Esophagus mucosa (tissue), 1 donor: ENCODE measurements around the gene RDH13. TPM values are rescaled to one million over a fixed set of nuclear protein-coding genes. Genes with fewer than 3 reads are reported as not detected.
"Not testable (repeated sequence)": the region's sequence is repeated elsewhere in the genome, so short reads cannot be mapped to it uniquely, and the experiment has no call there.

Experiments
- ATAC-seq: fragments of 200-7000 bp; cut with Tn5 transposase; one replicate; pipeline ENCODE4 v1.9.1; 2020
- total RNA-seq: library from RNA; stranded (reverse); gene quantifications from one replicate; pipeline ENCODE4 v1.2.4, GENCODE V29; 2023
- donor health status: DM: yes; HTN: yes; CAD: no.

Gene RDH13, protein sequence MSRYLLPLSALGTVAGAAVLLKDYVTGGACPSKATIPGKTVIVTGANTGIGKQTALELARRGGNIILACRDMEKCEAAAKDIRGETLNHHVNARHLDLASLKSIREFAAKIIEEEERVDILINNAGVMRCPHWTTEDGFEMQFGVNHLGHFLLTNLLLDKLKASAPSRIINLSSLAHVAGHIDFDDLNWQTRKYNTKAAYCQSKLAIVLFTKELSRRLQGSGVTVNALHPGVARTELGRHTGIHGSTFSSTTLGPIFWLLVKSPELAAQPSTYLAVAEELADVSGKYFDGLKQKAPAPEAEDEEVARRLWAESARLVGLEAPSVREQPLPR
- total RNA-seq, result 33.7 TPM

DNA sequence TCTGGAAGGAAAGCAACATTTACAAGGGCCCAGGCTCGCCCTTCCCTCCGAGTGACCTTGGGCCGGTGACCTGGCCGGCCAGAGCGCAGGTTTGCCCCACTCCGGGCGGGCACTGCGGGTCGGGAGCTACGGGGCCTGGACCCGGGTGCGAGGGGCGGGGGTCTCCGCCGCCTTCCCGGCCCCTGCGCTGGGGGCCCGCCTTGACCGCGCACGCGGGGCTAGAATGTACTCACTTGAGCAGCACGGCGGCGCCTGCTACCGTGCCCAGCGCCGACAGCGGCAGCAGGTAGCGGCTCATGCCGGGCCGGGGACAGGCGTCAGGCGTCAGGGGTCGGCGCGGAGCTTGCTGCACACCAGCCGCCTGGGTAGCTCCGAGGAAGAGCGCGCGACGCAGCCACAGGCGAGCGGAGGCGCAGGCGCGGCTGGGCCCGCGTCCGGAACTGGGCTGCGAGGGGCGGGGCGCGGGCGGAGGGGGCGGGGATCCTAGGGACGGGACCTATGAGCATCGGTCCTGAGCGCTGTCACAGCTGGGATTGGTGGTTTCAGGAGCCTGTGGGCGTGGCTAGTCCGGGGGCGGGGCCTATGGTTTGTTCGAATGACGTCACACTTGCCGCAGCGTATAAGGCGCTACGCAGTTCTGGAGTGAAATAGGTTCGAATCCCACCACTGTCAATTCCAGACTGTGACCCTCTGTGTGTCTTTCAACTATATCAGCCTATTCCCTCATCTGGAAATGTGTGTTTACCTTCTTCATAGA is at the start of gene RDH13:
RDH13 (minus strand) TSS at position 414 of the 757 bp plus-strand sequence; CDS start at position 298, 116 bp downstream.
- ATAC-seq, result peak; percentile 98

DNA sequence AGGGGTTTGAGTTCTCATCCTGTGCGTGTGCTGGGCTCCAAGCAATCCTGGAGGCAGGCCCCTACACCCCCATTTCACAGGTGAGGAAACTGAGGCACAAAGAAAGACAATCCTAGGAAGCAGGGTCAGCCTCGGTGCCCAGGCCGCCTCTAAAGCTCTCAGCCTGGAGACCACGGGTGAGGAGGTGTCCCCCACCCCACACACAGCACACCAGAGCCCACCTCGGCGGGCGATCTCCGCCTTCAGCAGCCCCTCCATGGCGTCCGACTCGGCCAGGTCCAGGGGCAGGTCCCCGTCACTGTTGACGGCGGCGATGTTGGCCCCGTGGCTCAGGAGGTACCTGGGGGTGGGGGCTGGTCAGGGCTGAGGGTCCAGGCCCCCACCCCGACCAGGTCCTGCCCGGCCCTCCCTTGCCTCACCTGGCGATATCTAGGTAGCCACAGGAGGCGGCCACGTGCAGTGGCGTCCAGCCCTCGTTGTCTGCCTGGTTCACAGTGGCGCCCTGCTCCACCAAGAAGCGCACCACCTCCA is 49.4 kb upstream of the RDH13 start:
- no peak for ATAC-seq

DNA sequence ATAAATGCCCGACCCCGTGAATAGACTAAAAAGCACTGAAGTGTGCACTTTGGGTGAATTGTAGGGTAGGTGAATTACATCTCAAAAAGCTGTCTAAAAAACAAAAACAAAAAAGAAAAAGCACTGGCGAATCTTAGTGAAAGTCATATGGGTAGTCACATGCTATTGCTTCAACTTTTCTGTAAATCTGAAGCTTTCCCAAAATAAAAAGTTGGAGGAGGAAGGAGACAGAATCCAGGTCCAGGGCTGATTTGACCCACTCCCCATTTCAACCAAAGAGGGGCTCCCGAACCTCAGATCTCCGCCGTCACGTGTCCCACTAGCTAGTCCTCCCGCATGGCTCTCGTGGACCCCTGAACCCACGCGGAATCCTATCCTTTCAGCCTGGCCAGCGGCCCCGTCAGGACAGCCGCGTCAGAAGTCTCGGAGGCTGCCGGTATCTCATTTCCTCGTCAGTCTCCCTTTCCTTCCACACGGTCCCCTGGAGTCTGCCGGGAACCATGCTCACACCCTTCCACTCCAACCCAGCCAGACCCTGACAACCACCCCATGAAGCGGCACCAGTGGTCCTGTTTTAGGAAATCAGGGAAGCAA is 48.4 kb upstream of the RDH13 start:
- ATAC-seq, result no peak

DNA sequence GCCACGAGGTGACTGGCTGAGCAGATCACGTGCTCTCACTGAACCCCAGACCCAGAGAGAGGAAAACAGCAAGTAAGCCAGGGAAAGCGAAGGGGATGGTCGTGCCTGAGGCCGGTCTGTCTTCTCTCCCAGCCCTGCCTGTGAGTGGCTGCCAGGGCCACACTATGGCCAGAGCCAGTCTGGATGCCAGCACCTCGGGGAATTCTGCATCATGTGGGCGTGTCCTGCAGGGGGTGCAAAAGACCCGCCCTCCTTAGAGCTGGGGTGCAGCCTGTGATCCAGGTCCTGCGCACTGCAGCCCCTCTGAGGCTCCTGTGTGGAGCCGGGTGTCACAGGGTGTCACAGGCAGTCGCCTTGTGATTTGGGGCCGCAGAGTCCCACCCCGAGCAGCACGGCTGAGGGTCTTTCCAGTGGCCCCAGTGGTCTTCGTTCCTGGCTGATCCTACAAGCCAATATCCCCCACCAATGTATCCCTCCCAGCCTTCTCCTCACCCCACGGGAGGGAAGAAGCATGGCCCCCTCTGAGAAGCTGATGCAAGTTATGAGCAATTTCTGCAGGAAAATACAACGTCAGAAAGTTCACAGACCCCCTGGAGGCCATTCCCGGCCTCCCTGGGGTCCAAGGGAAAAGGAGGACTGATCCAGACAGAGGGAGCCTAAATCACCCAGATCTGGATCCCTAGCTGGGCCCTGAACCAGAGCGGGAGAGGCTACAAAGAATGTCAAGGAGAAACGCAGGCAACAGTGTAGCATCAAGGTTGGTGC is 46.8 kb upstream of the RDH13 start:
- ATAC-seq, result no peak

DNA sequence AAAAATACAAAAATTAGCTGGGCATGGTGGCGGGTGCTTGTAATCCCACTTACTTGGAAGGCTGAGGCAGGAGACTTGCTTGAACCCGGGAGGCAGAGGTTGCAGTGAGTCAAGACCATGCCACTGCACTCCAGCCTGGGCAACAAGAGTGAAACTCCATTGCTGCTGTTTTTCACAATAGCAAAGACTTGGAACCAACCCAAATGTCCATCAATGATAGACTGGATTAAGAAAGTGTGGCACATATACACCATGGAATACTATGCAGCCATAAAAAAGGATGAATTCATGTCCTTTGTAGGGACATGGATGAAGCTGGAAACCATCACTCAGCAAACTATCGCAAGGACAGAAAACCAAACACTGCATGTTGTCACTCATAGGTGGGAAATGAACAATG is 44.3 kb upstream of the RDH13 start:
- not testable (repeated sequence) for ATAC-seq

DNA sequence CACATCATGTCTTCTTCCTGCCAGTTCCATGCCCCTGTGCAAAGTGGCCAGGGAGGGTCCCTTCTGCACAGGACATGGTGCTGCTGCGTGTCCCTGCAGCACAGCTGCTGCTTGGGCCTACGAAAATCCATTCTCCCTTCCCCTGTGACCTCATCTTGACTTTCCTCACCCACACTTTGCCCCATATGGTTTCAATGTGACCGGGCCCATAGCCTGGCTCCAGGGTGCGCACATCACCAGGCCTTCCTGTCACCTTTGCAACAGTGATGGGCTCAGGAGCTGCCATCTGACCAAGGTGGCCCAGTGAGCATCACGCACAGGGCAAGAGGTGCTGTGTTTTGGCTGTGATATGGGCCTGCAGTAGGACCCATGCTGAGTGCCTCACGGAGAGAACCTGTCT is 43.6 kb upstream of the RDH13 start:
- ATAC-seq, result peak; percentile 15

DNA sequence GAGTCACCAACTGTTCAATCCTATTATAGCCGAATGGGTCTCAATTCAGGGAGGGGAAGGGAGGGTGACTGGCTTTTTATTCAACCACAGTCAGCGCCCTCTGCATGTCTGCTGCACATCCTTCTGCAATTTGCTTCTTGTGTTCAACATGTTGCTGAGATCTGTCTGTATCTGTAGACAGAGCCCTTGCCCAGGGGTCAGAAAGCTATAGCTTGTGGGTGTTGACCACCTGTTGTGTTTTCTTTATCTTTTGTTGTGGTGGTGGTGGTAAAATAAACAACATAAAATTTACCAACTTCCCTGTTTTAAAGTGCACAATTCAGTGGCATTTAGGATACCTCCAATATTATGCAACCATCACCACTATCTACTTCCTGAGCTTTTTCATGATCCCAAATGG is 42.3 kb upstream of the RDH13 start:
- no peak for ATAC-seq

DNA sequence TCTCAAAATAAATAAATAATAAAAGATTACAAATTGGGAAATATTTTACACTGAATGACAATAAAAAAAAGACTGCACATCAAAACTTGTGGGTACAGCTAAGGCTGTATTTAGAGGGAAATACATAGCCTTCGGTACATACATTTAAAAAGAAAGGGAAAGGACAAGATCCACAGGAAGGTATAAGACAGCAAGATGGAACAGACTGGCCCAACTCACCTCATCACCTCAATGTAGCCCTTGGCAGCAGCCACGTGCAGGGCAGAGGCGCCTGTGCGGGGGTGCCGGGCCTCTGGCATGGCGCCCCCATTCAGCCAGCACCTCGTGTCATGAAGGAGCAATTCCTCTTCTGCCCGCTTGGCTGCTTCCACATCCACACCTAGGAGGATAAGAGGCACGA is 40.2 kb upstream of the RDH13 start:
- ATAC-seq, result no peak

DNA sequence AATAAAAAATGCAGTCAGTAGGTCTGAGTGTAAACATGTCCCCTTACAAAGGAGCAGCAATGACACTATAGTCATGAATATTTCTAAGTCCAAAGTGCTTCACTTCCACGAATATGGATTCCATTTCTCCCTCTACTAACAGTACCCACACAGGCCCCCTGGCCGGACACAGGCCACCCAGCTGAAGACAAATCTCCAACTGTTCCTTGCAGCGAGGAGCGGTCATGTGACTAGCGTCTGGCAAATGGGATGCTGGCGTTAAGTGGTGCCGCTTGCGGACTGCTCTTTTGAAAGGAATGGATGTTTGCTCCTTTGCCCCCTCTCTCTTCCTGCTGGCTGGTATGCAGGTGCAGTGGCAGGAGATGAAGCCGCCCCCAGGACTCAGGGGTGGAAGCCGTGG is 38.3 kb upstream of the RDH13 start:
- ATAC-seq, result no peak

DNA sequence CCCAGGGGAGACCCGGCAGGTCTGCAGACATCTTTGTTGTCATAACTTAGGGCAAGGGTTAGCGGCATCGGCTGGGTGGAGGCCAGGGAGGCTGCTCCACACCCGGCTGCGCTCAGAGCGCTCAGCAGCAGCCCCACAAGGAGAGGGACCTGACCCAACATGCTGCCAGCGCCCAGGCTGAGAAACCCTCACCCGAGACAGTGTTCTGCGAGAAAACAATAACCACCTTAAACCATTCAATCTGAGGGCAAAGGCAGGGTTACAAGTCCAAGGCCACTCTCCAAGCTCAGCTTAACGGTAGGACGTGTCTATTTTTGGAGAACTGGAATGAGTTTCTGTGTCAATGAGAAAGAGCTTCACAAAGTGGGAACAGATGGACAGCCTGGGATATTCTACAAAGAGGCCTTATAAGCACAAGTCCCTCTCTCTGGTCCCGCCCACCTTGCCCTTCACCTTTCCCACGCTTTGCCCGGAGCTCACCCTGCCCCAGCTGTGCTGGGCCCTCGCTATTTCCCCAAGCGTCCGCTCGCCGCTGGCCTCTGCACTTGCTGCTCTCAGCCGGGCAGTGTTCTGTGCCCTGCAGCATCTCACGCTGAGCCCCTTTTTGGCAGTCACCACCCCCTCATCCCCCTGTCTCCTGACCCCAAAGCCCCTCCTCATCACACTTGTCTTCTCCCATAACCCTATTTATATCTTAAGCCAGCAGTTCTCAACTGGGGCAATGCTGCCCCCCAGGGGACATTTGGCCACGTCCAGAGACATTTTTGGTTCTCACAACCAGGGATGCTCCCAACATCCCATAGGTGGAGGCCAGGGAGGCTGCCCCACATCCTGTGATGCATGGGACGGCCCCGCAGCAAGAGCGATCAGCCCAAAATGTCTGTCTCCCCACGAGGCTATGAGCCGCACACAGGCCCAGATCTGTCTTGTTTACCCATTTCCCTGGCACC is 36.9 kb upstream of the RDH13 start:
- ATAC-seq, result peak; percentile 2

DNA sequence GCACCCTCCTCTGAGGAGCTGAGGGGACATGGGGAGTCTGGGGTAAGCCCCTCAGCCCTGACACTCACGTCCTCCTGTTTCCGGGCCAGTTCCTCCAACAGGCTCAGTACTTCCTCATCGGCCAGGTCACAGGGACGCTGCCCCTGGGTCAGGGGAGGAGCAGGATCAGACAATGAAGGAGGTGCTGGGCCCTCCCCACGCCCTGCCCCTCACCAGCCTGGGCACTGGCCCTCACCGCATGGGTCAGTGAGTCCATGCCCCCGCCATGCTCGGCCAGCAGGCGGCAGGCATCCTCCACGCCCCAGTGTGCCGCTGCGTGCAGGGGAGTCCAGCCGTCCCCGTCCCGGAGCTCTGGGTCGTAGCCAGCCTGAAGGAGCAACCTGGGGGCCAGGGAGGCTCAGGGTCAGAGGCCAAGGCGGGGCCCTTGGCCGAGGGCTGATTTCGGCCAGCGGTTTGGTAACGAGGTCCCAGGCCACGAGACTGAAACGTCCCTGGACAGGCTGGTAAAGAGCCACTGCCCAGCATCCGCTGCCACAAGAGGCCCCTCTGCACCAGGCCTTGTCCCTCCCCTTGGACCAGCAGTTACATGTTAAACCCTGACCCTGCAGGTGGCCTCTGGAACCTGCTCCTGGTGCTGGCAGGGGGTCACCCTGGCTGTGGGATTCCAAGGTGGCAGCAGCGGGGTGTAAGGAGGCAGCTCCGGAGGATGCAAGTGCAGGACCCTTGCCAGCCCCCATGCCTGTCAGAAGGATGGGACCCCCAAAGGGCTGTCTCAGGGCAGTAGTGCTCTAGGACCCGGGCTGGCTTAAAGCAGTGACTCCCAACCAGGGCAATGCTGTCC is 36.0 kb upstream of the RDH13 start:
- ATAC-seq, result peak; percentile 12

DNA sequence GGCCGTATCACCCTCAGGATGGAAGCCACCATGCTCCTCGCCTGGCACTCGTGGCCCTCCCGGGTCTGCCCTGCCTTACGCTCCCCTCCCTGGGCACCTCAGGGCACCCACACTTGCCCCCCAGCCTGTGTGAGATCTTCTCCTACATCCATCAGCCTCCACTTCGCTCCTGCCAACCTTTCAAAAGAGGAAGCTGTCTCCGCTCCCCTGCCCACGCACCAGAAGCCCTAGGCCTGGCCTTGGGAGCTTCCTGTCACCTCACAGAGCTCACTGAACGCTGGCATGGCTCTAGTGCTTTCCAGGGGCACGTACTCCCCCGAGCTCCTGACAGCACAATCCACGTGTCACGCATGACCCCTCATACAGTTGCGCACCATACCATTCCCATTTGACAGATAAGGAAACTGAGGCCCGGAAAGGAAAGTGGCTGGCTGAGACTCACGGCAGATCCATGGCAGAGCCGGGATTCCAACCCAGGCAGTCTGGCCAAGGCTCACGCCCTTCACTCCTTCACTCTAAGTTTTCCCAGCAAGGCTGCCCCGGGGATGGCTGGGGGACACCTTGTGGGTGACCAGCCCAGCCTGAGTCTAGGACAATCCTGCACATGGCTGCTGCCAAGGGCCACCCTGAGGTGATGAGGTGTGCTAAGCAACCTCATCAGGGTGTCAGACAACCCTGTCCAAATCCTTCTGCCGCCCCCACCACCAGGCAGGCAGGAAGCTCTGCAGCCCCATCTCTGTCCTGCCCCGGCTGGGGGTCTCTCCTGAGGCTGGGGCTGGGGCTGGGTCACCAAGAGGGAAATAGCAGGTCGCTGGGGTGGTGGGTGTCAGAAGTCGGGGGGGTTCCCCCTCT is 35.1 kb upstream of the RDH13 start:
- ATAC-seq, result peak; percentile 5

DNA sequence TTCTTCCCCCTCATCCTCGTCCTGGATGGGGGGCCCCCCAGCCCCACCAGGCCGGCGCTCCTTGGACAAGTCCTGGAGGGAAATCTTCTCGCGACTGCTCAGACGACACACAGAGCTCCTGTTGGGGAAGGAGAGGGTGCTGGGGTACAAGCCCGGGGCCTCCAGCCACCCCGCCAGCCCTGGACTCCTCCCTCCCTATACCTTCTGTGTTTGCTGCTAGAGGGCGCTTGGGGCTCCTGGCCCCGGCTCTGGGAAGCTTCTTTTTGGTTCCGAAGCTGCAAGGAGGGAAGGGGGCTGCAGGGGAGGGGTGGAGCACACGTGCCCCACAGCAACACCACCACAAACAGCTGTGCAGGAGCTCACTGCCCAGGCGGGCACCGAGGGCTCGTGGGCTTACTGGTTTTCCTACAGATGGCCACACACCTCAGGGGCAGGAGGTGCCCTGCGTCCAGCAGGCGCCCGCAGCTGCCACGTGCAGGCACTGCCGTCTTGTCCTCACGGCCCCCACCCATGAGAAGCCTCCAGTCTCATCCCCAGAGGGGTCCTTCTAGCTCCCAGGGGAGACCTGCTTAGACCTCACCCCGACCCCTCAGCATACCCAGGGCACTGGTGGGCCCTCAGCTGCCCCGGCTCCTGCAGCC is 33.2 kb upstream of the RDH13 start:
- ATAC-seq, result peak; percentile 4

DNA sequence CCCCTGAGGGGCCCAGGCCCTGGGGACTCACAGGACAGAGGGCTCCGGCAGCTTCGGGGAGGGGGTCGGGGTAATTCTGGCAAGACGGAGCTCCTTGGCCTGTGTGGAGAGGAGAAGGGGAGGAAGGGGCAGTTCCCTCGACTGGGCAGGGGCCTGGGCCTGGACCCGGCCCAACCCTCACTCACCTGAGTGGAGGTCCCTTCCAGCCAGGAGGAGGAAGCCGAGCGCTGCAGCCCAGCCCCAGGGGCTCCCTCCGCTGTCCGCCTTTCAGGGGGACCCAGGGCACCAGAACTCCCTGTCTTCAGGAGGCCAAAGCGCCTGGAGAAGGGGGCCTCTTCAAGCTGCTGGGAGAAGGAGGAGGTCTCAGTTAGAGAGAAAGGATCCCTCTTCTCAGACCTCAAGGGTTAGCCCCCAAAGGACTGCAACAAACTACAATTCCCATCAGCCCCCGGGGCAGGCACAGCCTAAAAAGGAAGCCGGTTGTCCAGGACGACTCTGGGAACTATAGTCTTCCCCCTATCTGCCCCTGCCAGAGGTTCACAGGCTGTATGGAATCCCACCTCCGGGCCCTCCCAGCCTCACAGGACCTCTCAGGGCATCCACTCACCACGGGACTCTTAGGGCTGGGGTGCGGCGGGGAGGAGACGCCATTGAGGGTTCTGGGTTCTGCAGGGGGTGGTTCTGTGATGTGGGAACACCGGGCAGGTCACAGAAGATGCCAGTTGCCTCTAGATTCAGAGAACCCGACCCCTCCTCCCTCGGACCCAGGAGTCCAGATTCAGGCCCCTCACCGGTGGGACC is 32.5 kb upstream of the RDH13 start:
- peak; percentile 1 for ATAC-seq

DNA sequence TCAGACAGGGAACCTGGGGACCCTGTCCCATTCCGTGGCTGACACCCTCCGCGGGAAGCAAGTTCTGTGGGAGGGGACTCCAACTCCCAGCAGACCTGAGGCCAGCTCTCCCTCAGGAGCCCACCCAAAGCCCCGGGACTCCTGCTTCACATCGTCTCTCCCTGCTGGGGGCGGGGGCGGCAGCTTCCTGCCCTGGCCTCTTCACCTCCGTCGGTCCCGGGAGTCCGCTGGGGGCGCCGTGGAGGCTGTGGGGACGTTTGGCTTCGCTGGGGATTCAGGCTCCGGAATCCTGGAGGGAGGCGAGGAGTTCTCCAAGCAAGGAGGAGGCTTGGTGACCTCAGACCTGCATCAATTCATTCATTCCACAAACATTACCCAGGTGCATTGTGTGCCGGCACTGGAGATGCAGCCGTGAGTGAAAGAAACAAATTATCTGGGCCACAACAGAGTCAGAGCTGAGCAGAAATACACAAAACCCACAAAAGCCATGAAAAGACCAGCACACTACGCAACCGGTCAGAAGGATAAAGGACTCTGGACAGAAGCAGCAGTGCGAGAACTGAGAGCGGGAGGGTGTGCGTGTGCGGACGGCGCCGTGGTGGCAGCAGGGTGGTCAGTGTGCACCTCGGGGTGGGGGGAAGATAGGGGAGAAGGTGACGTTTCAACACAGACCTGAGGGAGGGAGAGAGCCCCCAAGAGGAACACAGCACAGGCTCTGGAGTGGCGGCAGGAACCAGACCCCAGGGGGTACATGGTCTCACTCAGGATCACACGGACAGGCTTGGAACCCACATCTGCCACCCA is 31.7 kb upstream of the RDH13 start:
- ATAC-seq, result no peak

DNA sequence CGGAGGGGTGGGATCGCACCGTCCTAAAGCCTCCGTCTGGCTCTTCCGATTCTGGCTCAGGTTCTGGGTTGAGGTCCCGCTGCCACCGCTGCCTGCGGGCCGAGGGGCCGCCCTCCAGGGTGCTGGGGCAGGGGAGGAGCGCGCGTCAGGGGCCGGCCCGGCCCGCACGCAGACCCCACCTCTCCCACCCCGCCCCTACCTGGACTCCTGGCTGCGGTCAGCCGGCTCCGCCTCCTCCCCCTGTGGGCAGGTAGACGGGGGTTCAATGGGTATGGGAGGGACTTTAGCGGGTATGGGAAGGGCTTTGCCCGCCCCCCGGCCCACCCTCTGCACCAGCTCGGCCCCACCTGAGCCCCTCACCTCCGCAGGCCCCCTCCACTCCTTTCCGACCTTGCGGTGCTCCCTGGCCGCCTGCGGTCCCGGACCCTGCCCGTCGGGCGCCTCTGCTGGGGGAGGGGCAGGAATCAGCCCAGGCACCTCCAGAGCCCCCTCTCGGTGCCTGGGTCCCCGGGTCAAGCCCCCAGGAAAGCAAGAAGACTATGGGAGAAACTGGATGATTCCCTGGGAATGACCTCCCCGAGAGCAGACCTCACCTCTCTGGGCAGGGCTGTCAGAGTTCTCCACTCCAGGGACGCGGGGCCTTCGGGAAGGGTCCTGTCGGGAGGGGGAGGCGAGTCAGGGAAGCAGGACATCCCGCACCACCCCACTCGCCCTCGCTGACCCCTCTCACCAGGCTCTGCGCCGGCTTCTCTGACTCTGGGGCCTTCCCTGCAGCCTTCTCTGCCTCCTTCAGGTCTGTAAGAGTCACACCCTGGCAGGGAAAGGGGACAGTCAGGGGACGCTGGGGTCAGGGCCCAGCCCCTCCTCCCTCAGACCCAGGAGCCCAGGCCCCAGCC is 29.7 kb upstream of the RDH13 start:
- ATAC-seq, result peak; percentile 2
